ENCODE data around the gene NRG4.
"Not testable (repeated sequence)": the region's sequence is repeated elsewhere in the genome, so short reads cannot be mapped to it uniquely, and the experiment has no call there.

The NRG4 gene, protein sequence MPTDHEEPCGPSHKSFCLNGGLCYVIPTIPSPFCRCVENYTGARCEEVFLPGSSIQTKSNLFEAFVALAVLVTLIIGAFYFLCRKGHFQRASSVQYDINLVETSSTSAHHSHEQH

DNA sequence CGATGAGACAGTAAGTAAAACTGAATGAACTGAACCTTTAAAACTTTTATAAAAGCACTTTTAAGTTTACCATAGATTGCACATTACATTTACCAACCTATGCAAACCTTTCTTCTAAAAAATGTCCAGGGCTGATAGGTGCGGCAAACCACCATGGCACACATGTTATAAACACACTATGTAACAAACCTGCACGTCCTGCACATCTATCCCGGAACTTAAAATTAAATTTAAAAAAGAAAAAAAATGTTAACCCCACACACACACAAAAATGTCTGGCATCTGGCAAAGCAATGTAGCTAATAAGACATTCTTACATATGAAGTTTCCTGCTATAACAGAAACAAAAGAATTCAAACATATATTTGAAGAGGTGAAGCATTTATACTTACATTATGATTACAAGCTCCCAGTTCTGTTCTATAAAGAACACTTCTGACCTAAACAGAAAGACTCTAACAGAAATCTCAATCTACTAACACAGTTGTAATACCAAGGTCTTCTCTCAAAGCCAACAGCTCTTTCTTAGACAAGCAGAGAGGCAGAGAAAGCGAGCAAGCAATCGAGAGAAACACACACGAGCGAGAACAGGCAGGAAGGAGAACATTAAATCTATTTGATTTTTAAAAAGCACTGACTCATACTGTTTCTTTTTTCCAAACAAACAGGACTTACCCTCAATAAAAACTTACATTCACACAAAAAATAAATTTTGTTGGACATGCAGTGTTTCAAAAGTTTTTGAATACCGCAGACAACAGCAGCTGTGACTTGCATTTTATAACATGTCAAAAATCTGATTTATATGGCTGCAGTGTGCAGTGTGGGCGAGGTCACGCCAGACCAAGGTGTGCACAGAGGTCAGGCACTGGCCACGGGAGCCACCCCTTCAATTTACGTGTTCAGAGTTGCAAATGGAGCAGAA lies at the start of gene NRG4:
Gene NRG4, minus strand, starts transcription at position 798 of the 925 bp plus-strand sequence. CDS start 1,194 bp downstream, outside the sequence.
- no peak for DNase-seq (ENCODE audit: low read depth)

DNA sequence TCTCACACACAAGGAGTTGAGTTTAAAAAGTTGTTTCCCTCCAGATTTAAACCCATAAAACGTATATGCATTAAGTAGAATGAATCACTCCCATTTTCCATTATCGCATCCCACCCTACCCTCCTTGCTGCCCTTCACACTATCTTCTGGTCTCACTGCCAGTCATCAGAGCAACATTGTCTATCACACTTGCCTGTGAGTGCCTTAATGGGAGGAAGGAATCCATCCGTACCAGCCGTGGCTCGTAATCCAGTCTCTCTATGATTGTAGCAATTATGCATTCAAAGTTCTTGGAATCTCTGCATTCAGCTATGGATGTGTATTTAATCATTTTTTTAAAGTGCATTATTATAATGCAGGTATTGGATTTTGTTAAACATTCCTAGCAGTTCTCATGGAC lies 49.5 kb upstream of the NRG4 start:
- no peak for DNase-seq (ENCODE audit: low read depth)

DNA sequence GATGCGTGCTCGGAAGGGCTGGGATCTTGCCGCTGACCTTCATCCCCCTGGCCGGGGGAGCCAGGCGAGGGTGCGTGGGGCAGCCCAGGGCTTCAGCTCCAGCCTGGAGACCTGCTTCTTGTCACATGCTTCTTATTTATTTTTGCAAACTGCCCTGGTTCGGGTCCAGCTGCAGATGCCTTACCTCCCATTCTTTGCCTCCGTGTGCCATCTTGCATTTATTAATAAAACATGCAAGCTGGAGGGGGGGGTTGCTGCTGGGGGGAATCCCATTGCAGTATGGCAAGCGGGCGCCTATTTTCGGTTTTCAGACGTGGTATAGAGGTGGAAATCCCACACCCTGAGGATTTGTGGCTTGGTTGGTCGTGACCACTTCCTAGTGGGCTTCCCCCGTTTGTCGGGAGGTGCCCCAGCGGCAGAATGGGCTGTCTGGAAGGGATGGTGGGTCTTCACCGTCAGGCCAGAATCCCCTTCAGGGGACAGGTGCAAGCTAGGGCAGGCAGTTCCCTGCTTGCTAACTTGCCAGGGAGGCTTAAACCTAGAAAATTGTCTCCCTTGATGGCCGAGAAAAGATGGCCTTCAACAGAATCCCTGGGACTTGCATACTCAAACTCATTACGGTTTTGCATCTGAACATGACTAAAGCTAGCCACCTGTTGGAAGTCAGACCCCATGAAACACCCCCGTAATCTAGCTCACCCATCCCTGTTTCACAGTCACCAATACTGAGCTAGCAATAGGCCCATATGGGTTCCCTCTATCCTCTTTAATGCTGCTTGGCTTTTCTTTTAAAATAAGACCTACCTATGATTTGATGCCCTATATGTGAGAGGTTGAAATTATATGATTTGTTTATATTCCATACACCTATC lies 48.1 kb upstream of the NRG4 start:
- DNase-seq (ENCODE audit: low read depth): no peak

DNA sequence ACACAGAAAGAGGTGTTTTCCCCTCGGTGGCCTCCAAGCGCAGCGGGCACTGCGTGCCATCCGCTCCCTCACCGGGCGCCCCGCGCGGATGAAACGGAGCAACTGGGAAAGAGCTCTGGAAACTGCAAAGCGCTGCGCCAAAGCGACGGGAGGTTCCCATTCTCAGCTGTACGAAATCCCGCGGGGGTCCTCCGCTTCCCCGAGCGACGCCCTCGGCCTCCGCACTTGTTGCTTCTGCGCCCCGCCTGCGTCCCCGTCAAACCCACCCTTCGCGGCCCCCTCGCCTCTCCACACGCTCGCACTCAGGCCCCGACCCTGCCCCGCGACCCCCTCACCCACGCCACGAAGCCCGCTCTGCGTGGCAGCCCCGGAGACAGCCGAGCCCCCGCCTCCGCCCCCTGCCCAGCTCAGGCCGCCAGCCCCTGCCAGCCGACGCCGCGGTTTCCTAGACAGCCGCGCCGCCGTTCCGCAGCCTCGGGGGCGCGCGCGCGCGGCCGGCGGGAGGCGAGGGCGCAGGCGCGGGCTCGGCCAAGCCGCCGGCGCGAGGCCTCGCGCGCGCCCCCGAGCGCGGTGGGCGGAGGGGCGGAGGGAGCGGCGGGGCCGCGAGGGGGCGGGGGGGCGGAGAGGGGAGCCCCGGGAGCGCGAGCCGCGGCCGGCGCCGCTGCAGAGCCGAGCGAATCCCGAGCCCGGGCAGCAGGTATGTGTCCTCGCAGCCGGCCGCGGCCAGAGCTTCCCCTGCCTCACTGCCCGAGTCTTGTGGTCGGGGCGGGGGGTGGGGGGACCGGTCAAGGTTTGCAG lies 47.3 kb upstream of the NRG4 start, which contains the start of gene TMEM266:
Gene TMEM266, plus strand, starts transcription at position 666 of the 798 bp plus-strand sequence. CDS start 74,279 bp downstream, outside the sequence.
- DNase-seq (ENCODE audit: low read depth): no peak

DNA sequence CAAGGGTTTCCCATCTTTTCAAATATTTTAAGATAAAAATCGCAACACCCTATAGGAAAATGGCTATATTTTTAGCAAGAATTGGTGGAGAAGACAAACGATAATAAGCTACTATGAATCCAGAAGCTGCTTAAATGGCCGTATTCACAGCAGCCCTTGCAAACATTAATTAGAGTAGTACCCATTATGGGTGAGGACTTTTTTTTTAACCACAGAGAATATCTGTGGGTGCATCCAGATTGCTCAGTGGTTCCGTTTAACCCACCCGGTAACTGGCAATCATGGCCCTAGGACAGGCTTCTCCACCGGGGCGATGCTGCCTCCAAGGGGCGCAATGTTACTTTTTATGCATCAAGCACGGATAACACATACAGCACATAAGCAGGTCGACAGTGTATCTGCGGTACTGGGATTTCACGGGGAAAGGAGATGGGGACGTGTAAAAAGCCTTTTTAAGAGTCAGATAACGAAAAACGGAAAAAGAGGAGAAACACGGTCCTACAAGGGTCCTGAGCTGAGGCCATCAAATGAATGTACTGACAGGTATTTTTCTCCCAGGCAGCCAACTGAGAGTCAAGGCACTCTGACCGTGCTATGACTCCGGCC lies 46.6 kb upstream of the NRG4 start:
- no peak for DNase-seq (ENCODE audit: low read depth)

DNA sequence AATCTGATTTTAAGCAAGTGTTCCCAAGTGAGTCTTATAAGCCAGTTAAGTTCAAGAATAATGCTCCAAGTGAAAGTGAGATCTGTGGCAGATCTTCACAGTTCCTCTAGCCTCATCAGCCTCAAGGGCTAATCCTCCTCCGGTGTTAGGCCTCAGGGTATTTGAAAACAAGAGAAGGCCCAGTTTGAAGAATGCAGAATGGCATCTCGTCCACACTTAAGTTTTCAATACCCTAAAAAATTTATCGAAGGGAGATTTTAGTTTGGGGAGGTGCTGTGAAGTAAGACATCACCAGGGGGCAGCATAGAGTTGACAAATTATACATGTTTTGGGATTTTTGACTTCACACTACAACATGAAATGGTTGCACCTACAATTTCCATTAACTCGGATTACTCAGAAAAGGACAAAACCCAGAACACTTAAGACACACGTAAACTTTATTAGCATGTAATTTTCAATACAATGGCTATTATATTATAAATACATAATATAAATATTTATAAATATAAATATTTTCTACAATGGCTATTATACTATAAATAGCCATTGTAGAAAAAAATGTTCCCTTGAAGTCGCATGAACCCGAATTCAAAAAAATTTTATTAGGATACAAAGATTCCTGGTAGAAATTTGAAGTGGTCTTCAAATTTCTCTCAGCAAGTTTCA lies 45.2 kb upstream of the NRG4 start:
- no peak for DNase-seq (ENCODE audit: low read depth)

DNA sequence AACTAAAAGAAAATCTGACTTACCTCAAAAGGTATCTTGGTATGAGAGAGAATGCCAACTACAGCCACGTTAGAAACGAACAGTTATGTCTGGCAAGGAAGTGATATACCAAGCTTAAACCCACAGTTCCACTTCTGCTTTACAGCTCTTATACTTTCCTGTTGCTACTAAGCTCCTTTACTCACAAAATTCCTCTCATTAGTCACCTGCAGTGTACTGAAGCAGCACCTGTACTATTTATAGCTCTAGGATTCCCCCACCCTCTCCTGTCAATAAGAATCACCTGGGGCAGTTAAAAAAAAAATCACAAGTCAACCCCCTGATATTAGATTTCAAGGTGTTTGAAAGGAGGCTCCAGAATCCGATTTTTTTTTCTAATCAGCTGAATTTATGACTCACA lies 44.7 kb upstream of the NRG4 start:
- no peak for DNase-seq (ENCODE audit: low read depth)

DNA sequence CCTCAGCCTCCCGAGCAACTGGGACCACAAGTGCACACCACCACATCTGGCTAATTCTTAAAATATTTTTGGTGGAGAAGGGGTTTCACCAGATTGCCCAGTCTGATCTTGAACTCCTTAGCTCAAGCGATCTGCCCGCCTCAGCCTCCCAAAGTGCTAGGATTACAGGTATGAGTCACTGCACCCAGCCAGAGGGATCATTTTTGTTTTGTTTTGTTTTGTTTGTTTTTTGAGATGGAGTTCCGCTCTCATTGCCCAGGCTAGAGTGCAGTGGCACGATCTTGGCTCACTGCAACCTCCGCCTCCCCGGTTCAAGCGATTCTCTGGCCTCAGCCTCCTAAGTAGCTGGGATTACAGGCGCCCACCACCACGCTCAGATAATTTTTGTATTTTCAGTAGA lies 42.0 kb upstream of the NRG4 start:
- not testable (repeated sequence) for DNase-seq (ENCODE audit: low read depth)

DNA sequence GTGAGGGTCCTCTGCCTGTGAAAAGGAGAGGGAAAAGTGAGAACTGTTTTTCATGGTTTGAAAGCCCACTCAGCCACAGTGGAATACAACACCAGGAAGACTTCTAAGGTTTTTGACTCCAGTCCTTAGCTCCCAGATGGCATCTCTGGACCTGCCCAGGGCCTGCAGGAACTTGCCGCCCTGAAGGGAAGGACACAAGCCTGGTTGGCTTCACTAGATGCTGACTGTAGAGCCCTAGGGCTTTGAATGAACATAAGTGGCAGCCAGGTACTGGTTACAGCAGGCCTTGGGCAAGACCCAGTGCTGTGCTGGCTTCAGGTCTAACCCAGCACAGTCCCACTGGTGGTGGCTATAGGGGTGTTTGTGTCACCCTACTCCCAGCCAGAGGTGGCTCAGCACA lies 26.3 kb upstream of the NRG4 start:
- no peak for DNase-seq (ENCODE audit: low read depth)

DNA sequence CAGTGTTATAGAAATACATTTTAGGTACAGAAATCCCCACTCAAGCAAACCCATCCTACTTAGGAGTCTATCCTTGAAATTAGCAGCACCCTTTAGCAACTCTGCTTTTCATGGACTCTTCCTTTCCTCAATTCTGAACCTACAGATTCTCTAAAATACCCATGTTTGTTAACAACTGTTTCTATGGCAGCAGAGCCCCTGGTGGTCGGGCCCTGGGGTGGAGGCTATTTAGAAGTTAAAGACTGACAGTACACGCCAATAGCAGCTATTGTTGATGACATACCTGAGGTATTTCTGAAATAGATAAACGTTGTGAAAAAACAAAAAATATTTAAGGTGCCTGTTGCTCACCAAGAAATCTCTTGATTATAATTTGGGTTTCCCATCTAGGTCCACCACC lies 23.4 kb upstream of the NRG4 start:
- no peak for DNase-seq (ENCODE audit: low read depth)

DNA sequence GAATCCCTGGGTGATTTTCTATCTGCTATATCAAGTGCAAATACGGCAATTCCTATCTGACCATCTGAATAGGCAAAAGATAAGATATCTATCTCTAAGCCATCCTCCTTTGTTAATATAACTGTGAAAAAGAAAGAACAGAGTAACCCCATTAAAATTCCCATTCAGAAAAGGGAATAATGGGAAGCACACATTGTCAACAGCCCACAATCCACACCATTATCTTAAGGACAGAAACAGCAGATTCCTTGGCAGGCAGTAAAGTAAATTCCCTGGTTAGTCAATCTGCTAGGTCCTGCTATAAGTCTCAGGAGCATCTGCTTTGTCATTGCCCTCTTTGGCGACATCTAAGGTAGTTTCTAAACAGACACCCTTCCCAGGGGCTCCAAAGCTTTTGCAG lies 21.9 kb upstream of the NRG4 start:
- no peak for DNase-seq (ENCODE audit: low read depth)

DNA sequence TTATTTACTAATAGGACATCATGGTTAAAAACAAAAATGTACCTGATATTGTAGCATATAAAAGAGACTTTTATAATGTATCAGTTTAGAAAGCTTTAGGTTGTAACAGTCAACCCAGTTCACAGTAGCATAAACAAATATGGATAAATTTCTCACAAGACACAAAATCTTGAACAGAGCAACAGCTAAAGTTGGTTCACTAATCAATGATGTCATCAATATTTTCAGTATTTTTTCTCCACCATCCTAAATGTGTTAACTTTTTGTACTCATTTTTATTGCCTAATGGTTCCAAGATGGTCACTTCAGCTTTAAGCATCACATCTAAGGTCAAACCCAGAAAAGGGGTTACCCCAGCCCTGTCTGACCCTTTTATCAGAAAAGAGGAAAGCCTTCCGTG lies 21.2 kb upstream of the NRG4 start:
- no peak for DNase-seq (ENCODE audit: low read depth)

DNA sequence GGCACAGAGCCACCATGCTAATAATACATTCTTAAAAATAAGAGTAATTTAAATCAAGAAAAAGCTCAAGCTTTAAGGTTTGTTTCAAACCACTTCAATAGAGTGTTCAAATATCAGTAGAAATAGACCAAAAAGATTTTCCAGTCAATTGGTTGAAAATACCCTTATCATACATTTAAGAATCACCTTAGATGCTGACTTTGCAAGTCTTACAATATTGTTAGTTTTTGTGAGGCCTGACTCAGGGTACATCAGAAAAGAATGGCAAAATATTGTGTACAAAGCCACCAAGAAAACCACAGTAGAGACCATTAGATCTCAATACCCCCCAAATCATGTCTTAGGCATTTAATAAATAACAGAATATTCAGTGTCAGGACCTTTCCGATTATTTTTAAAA lies 19.8 kb upstream of the NRG4 start:
- DNase-seq (ENCODE audit: low read depth): no peak

DNA sequence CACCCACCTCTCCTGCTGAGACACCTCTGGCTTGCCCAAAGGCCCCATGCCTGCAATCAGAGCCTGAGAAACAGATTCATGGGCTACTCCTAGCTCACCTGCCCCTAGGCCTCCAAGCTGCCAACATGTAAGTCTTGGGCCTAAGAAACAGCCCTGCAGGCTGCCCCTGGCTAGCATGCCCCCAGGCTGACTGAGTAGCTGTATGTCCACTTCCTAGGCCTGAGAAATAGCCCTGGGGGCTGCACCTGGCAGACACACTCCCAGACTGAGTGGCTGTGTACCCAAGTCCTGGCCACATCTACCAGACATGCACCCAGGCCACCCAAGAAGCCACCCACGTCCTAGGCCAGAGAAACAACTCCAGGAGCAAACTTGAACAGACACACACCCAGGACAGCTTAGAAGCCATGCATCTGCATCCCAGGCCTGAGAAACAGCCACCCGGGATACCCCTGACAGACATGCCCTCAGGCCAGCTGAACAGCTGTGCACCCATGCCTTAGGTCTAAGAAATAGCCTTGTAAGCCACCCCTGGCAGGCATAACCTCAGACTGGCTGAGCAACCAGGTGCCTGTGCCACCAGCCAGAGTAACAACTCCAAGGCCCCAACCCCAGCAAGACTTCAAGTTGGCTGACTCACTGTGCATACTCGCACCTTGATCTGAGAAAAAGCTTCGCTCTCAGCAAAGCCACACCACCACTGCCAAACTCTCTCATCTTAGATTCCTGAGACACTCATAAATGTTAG lies 12.0 kb upstream of the NRG4 start:
- no peak for DNase-seq (ENCODE audit: low read depth)

DNA sequence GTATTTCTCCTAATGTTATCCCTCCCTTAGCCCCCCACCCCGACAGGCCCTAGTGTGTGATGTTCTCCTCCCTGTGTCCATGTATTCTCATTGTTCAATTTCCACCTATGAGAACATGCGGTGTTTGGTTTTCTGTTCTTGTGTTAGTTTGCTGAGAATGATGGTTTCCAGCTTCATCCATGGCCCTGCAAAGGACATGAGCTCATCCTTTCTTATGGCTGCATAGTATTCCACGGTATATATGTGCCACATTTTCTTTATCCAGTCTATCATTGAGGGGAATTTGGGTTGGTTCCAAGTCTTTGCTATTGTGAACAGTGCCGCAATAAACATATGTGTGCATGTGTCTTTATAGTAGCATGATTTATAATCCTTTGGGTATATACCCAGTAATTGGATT lies 1.2 kb upstream of the NRG4 start:
- DNase-seq (ENCODE audit: low read depth): not testable (repeated sequence)

DNA sequence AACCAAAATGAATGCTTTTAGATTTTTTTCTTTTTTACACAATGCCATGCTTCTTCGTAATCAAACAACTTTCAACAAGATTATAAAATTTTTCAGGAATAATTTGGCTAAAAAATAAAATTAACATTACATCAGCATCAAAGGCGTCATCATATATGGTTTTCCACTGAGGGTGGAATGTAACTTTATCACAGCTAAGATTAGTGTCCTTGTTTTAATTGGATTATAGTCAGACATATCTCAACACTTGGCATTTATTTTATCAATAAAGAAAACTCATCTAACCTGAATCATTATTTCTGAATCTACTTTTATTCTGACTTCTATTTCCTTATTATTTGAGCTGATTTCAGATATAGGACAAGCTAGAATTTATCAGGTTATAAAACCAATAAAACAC lies 1.6 kb downstream of the NRG4 start:
- DNase-seq (ENCODE audit: low read depth): no peak

DNA sequence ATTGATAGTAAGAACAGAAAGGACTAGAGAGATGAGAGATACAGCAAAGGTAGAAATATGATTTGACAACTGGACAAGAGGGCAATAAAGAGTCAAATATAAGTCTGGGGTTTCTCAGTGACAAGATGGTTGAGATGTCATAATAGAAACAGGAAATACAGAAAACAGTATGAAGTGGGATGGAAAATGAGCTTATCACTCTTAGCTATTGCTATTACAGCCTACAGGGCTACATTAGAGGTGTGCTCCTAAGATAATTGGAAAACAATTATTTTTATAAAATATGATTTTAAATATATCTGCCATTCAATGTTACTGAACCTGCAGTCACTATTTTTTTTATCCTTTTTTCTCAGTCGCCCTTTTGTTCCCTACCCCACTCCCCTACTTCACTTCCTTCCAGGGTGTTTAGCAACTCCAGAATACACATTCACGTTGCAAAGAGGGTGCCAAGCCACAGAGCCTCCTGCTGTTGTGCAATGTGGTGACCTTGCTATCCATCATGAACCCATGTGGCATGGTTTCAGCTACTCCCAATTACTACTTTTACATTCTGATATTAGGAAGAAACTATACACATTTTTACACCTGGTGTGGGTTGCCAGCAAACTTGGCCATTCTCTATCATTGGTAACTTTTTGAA lies 6.0 kb downstream of the NRG4 start:
- no peak for DNase-seq (ENCODE audit: low read depth)

DNA sequence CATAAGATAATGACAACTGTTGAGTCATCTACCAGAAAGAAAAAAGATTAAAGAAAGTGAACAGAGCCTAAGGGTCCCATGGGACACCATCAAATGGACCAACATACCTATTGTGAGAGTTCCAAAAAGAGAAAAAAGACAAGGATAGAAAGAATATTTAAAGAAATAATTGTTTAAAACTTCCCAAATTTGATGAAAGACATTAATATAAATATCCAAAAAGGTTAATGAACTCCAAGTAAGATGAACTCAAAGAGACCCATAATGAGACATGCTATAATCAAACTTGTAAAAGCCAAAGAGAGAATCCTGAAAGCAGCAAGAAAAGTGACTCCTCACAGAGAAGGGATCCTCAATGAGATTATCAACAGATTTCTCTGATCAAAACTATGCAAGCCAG lies 8.9 kb downstream of the NRG4 start:
- DNase-seq (ENCODE audit: low read depth): no peak

DNA sequence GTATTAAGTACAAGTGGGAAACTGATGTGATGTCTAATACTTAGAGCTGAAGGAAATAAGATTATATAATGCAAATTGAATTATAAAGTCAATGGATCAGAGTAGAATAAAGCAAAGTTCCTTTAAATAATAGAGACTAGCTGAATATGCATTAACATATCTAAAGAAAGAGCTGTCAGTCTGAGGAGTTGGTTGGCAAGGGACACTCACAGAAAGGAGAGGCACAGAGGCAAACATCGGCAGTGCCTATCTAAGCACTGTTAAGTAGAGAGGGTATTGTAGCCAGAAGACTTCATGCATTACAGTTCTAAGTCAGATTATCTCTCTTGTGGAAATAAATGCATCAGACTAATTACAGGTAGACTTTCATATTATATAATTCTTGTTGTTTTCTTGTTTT lies 16.6 kb downstream of the NRG4 start:
- DNase-seq (ENCODE audit: low read depth): no peak

DNA sequence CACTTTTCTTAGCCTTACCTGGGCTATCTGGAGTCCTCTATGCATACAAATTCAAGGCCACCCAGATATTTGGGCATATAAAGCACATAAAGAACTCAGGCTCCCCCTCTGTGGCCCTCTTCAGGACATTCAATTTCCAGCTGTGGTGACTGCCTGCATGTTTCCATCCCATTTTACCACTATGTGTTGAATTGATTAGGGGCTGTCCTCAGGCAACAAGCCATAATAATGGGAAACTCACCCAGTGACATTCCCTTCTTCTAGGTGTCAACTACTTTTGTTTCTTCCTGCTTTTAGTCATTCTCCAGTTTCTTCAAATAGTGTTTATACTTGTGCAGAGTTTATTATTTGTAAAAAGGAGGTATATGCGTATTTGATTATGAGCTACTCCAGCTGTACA lies 18.0 kb downstream of the NRG4 start:
- no peak for DNase-seq (ENCODE audit: low read depth)
